Activated T-cell treated with anti-CD3 and anti-CD28 coated beads, Interleukin-2, amount 50 U/mL, for 1 hour (primary cell): ENCODE results near the gene HIC2.
"Not testable (repeated sequence)": the region's sequence is repeated elsewhere in the genome, so short reads cannot be mapped to it uniquely, and the experiment has no call there.

Source experiments
- DNase-seq: peaks from one replicate; pipeline ENCODE4 v3.0.0-alpha.2; 2020

HIC2 gene

GRCh38 chr22:21451545-21452520, 34.7 kb downstream of the HIC2 start:
- DNase-seq, result no peak

GRCh38 chr22:21452666-21453065, 35.5 kb downstream of the HIC2 start:
- DNase-seq, result not testable (repeated sequence)

GRCh38 chr22:21454998-21455333, 37.8 kb downstream of the HIC2 start:
- DNase-seq, result not testable (repeated sequence)

GRCh38 chr22:21455334-21456089, 38.3 kb downstream of the HIC2 start:
- no peak for DNase-seq

DNA sequence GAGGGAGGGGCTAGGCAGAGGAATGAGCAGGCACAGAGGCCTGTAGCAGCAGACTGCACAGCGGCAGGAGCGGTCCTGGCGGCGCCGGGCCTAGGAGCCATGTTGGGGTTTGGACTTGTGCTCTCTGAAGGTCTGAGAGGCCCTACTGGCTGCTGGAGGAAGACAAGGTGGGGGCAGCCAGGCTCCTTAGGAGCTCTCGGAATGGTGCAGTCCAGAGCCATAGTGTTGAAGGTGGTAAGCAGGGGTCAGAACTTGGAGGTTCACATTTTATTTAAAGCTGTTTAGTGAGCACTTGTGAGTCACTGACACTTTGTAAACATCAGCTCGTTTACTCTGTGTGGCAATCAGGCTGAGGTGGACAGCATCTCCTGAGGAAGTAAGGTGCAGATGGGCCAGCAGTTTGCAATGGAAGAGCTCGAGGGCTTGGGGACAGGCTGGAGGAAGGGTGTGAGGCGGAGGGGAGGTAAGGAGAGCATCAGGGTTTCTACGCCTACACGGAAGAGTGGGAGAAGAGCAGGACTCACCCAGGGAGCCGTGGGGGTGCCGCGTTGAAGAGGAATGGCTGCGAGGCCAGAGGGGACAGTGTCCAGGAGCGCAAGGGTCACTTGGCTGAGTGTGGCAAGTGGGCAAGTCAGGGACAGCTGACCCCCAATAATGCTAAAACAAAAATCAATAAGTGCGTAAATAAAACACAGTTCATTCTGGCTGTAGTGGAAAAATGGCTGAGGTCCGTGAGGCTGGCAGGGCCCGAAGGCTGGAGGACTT, 40.0 kb downstream of the HIC2 start:
- DNase-seq, result no peak

DNA sequence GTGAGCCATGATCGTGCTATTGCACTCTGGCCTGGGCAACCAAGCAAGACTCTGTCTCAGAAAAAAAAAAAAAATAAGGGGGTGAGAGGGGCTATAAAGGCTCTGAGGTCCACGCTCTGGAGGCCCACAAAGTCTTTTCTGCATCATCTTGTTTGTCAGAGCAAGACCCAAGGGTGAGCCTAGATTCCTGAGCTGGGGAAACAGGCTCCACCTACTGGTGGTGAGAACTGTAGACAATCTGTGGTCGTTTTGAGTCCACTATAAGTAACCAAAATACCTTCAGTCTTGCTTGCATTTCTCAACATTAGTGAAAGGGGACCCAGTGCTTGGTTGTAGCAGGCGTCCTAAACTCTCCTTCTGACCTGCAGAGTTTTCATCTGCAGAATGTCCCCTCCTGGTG, 45.5 kb downstream of the HIC2 start:
- DNase-seq, result not testable (repeated sequence)

DNA sequence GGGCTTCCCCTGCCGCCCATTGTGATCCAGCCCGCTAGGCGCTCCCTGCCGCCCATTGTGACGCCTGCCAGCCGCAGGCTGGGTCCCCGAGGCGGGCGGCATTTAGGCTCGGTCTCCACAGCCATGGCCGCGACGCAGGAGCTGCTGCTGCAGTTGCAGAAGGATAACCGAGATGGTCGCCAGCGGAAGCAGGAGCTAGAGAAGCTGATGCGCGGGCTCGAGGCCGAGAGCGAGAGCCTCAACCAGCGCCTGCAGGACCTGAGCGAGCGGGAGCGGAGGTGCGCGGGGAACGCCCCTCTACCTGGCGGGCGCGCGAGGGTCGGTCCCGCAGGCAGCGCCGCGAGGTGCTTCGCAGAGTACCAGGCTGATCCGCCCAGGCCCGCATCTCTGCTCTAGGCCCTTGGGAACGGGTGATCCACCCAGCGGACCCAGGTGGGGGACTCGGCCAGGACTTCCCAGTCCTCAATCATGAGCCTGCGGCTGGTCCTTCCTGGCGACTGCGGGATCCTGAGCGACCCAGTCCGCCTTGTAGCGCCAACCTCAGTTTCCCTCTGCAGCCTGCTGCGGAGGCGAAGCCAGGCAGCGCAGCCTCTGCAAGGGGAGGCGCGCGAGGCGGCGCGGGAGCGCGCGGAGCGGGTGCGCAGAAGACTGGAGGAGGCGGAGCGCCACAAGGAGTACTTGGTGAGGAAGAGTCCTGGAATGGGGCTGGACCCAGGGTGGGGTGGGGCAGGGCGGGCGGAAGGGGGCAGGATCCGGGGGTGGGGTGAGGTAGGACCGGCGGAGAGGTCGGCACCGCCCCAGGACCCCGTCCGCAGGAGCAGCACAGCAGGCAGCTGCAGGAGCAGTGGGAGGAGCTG, 50.4 kb downstream of the HIC2 start, which contains the start of gene TMEM191C:
TSS of gene TMEM191C (plus strand) at position 51 of the 857 bp plus-strand sequence. CDS start at position 124, 73 bp downstream.
- not testable (repeated sequence) for DNase-seq

DNA sequence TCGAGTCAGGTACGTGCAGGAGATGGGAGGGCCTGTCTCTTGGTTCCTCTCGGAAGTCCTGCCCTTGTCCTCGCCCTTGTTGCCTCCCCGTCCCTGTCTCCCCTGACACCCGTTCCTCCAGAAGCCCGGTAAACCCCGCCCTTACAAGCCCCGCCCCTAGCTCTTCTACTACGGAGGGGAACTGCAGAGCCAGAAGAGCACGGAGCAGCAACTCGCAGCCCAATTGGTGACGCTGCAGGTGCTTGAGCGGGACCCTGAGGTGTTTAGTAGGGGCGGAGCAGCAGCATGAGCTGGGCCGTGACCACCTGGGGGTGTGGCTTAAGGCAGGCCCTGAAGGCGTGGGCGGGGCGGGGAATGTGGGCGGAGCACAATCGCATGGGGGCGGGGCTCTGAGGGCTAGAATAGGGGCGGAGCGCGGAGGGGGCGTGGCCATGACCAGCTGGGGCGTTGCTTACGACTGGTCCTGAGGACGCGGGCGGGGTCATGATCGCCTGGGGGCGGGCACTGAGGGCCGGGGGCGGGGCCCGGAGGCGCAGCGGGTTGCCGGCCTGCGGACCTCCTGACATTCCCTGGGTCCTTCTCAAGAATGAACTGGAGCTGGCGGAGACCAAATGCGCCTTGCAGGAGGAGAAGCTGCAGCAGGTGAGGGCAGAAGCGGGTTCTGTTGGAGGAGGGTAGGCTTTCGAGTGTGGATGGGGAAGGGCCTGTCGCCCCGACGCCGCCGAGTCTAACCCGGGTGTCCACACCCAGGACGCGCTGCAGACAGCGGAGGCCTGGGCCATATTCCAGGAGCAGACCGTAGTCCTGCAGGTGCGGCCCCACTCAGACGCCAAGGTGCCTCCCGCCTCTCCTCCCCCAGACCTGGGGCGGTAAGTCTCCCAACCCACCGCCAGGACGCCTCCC, 51.3 kb downstream of the HIC2 start:
- DNase-seq, result peak; percentile 88

- DNase-seq, result peak; percentile 41
Measured at GRCh38 chr22:21469097-21469994, 52.2 kb downstream of the HIC2 start.

DNA sequence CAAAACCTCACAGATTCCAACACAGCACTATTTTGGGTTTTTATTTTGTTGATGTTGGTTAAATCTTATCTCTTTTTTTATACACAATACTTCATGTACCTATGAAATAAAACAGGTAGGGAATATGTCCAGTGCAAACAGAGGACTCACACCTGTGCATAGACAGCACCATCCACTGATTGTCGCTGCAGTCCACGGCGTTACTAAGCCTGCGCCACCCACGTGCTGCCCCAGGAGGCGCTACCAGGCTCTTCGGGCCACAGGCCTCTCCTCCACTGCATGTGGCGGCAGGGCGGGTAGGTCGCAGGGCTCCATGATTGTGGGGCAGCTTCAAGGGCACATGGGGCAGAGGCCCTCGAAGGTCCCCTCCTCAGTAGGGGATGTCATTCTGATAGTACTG, 55.8 kb downstream of the HIC2 start:
- DNase-seq, result not testable (repeated sequence)

DNA sequence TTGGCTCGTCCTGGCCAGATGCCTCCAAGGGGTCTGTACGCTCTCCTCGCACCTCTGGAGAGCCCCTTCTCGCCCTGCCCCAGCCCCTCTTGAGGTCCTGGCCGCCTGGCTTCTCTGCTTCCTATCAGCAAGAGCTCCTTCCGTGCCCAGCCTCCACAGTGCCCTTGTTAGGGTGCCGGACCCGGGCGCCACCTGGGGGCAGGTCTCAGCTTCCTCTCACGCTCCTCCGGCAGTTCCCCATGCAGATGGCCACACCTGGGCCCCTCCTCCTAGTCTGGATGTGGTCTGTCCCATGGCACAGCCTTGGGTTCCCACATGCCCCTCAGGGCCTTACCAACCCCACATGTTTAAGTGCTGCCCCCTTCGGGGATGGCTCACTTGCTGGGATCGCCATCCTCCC, 56.5 kb downstream of the HIC2 start:
- not testable (repeated sequence) for DNase-seq

- DNase-seq, result not testable (repeated sequence)
Measured at GRCh38 chr22:21484039-21484438, 66.9 kb downstream of the HIC2 start.

- not testable (repeated sequence) for DNase-seq
Measured at GRCh38 chr22:21487723-21488122, 70.6 kb downstream of the HIC2 start.

- DNase-seq, result not testable (repeated sequence)
Measured at GRCh38 chr22:21489149-21489680, 72.0 kb downstream of the HIC2 start.

DNA sequence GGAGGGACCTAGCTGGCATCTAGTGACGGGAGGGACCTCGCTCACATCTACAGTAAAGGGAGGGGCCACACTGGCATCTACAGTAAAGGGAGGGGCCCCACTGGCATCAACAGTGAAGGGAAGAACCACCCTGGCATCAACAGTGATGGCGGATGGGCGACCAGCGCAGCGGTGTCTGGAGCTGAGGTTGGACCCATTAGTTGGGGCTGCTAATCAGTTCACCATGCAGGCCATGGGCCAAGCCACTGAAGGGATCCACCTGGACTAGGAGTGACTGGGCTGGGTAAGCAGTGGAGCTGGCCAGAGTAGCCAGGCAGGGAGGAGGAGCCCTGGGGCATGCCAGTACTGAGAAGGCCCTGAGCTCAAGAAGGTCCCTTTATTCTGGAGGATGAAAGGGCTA, 73.4 kb downstream of the HIC2 start:
- not testable (repeated sequence) for DNase-seq

DNA sequence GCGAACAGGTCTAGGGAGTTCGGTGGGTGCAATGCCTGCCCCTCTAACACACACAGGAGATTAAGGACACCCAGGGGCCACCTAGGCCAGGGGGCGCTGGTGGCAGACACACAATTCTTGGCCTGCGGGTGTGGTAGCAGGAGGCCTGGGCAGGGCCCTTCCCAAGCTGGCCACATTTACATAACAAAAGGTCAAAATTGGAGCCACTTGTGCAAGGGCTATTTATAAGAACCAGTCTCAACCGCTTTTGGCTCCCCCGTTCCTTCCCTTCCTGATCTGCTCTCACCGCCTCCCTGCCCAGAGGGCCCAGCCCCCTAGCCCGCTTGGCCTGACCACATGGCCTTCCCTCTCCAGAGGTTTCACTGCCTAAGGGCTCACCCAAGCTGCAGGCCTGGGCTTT, 75.1 kb downstream of the HIC2 start:
- DNase-seq, result not testable (repeated sequence)

DNA sequence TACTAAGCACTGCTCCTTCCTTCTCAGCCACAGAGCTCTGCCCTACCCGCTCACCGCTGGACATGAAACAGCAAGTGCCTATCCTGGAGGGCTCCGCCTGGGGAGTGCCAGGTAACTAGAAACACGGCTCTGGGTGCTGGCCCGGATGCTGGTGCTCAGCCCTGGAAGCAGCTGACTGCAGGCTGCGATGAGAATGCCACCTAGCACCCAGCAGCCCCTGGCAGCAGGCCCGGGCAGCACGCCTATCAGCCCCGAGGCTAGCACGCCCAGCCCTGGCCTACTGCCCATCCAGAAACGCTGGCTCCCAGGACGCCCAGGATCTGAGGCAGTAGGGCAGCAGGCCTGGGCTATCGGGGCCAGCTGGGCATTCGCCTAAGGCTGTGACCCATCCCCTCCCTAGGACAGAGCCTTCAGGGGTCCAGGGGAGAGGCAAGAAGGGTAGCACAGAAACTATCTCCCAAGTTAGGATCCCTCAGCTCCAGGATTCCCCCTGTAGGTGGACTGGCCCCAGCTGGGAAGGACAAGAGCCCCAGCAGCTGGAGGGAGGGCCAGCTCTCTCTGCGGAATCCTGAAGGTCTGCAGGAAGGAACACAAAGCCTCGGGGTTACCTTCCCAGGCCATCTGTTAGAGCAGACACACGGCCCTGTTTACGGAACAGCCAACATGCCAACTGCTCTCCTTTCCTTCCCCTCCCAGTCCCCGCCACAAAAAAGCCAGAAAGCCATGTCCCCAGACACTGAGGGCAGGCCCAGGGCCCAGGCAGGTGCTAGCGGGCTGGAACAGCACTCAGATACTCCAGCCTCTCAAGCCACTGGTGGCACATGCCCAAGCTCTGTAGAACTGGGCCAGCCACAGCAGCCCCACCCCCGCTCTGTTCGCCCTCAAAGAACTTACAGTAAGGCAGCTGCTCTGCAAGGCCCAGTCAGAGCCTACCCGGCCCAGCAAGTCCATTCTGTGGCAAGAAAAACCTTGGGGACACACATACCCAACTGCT, 76.9 kb downstream of the HIC2 start:
- not testable (repeated sequence) for DNase-seq

DNA sequence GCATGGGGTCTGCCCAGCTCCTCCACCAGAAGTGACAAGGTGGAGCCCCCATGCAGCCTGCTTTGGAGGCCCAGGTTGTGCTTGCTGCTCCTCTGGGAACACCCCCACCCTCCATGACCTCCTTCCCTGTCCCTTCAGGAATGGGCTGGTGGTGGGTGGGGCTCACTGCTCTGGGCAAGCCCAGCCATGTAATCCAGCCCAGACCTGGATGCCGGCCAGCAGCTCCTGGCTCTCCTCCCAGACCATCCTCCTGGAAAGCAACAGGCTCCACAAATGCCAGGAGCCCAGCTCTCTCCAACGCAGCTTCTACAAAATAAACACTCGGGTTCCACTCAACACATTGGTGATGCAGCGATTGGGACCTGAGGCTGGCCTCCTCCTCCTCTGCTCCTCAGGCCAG, 80.8 kb downstream of the HIC2 start:
- not testable (repeated sequence) for DNase-seq
